Measurements from ENCODE around the gene G3BP2. TPM values are rescaled to one million over a fixed set of nuclear protein-coding genes. Genes with fewer than 3 reads are reported as not detected.

G3BP2 gene
- polyA plus RNA-seq, 1 donor from 2014 or later, result 332 TPM

- H3K36me3 ChIP-seq (ENCODE audit: insufficient read depth, low read length), result peaks cover 24% of the 10 kb centered on the region
- H3K9me2 ChIP-seq (ENCODE audit: insufficient read depth, low read length), result no peaks in the 10 kb centered on the region
- no peaks in the 10 kb centered on the region for H3K79me2 ChIP-seq (replicated peaks; ENCODE audit: insufficient read depth, low read length)
- no peak overlapping the region for H3K27ac ChIP-seq (ENCODE audit: low read length)
- H3K4me2 ChIP-seq (ENCODE audit: low read length), result no peak overlapping the region
- no peak overlapping the region for H3K9ac ChIP-seq (ENCODE audit: low read length)
- no peak overlapping the region for H2AFZ ChIP-seq (ENCODE audit: low read depth, low read length)
- no peak overlapping the region for H3K4me3 ChIP-seq (ENCODE audit: low read length)
- no peaks in the 10 kb centered on the region for H4K20me1 ChIP-seq (ENCODE audit: insufficient read depth)
- TF ChIP-seq SMC3 (conservative IDR thresholded peaks at IDR 0.05; ENCODE audit: poor library complexity), result no peak
- TF ChIP-seq TAF1 (IDR thresholded peaks at IDR 0.05; ENCODE audit: low read depth), result no peak
- no peak for TF ChIP-seq POLR2AphosphoS5 (IDR thresholded peaks at IDR 0.05)
- TF ChIP-seq, protein P1, sequence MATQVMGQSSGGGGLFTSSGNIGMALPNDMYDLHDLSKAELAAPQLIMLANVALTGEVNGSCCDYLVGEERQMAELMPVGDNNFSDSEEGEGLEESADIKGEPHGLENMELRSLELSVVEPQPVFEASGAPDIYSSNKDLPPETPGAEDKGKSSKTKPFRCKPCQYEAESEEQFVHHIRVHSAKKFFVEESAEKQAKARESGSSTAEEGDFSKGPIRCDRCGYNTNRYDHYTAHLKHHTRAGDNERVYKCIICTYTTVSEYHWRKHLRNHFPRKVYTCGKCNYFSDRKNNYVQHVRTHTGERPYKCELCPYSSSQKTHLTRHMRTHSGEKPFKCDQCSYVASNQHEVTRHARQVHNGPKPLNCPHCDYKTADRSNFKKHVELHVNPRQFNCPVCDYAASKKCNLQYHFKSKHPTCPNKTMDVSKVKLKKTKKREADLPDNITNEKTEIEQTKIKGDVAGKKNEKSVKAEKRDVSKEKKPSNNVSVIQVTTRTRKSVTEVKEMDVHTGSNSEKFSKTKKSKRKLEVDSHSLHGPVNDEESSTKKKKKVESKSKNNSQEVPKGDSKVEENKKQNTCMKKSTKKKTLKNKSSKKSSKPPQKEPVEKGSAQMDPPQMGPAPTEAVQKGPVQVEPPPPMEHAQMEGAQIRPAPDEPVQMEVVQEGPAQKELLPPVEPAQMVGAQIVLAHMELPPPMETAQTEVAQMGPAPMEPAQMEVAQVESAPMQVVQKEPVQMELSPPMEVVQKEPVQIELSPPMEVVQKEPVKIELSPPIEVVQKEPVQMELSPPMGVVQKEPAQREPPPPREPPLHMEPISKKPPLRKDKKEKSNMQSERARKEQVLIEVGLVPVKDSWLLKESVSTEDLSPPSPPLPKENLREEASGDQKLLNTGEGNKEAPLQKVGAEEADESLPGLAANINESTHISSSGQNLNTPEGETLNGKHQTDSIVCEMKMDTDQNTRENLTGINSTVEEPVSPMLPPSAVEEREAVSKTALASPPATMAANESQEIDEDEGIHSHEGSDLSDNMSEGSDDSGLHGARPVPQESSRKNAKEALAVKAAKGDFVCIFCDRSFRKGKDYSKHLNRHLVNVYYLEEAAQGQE (IDR thresholded peaks at IDR 0.05; ENCODE audit: borderline replicate concordance), result no peak
- no peak for TF ChIP-seq CTCF (IDR thresholded peaks at IDR 0.05; ENCODE audit: poor library complexity, severe bottlenecking)
- no peak for TF ChIP-seq EP300 (conservative IDR thresholded peaks at IDR 0.05; ENCODE audit: poor library complexity, severe bottlenecking)
- no peak for TF ChIP-seq EZH2 (IDR thresholded peaks at IDR 0.05; ENCODE audit: borderline replicate concordance, insufficient read depth, low read length, poor library complexity, severe bottlenecking)
- TF ChIP-seq MXI1 (conservative IDR thresholded peaks at IDR 0.05; ENCODE audit: poor library complexity, severe bottlenecking), result no peak
- TF ChIP-seq RAD21 (conservative IDR thresholded peaks at IDR 0.05), result no peak
- H3K9me3 ChIP-seq (ENCODE audit: low read length), result no peaks in the 10 kb centered on the region
- no peaks in the 10 kb centered on the region for H3K27me3 ChIP-seq (ENCODE audit: insufficient read depth, low read depth, low read length)
- no peaks in the 10 kb centered on the region for H3F3A ChIP-seq (ENCODE audit: insufficient read depth, low read length, poor library complexity, severe bottlenecking)
Observed at GRCh38 chr4:75643651-75644050, 29.6 kb downstream of the G3BP2 start.

GRCh38 chr4:75639124-75639695 lies 34.0 kb downstream of the G3BP2 start:
- Histone ChIP-seq H3K27ac (ENCODE audit: low read length) (no peak overlapping the region), H2AFZ (ENCODE audit: low read depth, low read length) (no peak overlapping the region), H3K36me3 (ENCODE audit: insufficient read depth, low read length) (no peaks in the 10 kb centered on the region), H3K27me3 (ENCODE audit: insufficient read depth, low read depth, low read length) (no peaks in the 10 kb centered on the region), H3K9me2 (ENCODE audit: insufficient read depth, low read length) (no peaks in the 10 kb centered on the region), H3K9me3 (ENCODE audit: low read length) (no peaks in the 10 kb centered on the region), H3K9ac (ENCODE audit: low read length) (no peak overlapping the region), H4K20me1 (ENCODE audit: insufficient read depth) (no peaks in the 10 kb centered on the region), H3K4me2 (ENCODE audit: low read length) (no peak overlapping the region), H3K4me3 (ENCODE audit: low read length) (no peak overlapping the region), H3K79me2 (replicated peaks; ENCODE audit: insufficient read depth, low read length) (no peaks in the 10 kb centered on the region), H3F3A (ENCODE audit: insufficient read depth, low read length, poor library complexity, severe bottlenecking) (no peaks in the 10 kb centered on the region)
- no peak for TF ChIP-seq RAD21 (conservative IDR thresholded peaks at IDR 0.05)
- no peak for TF ChIP-seq SMC3 (conservative IDR thresholded peaks at IDR 0.05; ENCODE audit: poor library complexity)

All from neural cell (in vitro differentiated cells).